Fibroblast of the aortic adventitia (primary cell): ENCODE results near the gene SORL1. TPM values are rescaled to one million over a fixed set of nuclear protein-coding genes. Genes with fewer than 3 reads are reported as not detected.

Experiments used
- DNase-seq: peaks from one replicate; pipeline ENCODE4 v3.0.0-alpha.2; 2010; ENCODE audit warnings: low read depth
- H3K4me3 ChIP-seq: 2 replicates; pipeline ENCODE4 v1.5.1; 2011; ENCODE audit warnings: low read depth, mild to moderate bottlenecking, control low read depth, low read length, moderate library complexity
- CTCF ChIP-seq: IDR thresholded peaks from 2 replicates; pipeline ENCODE4 v1.5.1; 2011; ENCODE audit warnings: mild to moderate bottlenecking, low read length, control low read depth, inconsistent platforms; ENCODE audit not compliant: insufficient read depth
- total RNA-seq: library from RNA; depleted of rRNA; stranded (reverse); fragments of >200 nt; gene quantifications from 2 replicates; pipeline ENCODE4 v1.2.3, GENCODE V29; 2012; ENCODE audit warnings: low replicate concordance

Gene SORL1
- total RNA-seq, 1 donor, result 1.2 TPM

GRCh38 chr11:121560236-121560635 is 108.1 kb downstream of the SORL1 start:
- no peak for DNase-seq
- H3K4me3 ChIP-seq, result no peak overlapping the region
- TF ChIP-seq CTCF, result no peak

- DNase-seq, result no peak
- TF ChIP-seq CTCF, result no peak
- H3K4me3 ChIP-seq, result no peak overlapping the region
Observed at GRCh38 chr11:121561240-121561639, 109.1 kb downstream of the SORL1 start.

- no peak for TF ChIP-seq CTCF
- H3K4me3 ChIP-seq, result no peak overlapping the region
- DNase-seq, result no peak
Observed at GRCh38 chr11:121561716-121562115, 109.6 kb downstream of the SORL1 start.

GRCh38 chr11:121563003-121563402 is 110.9 kb downstream of the SORL1 start:
- no peak for DNase-seq
- TF ChIP-seq CTCF, result no peak
- no peak overlapping the region for H3K4me3 ChIP-seq

- TF ChIP-seq CTCF, result no peak
- H3K4me3 ChIP-seq, result no peak overlapping the region
- no peak for DNase-seq
Observed at GRCh38 chr11:121563900-121564822, 112.0 kb downstream of the SORL1 start.

- H3K4me3 ChIP-seq, result no peak overlapping the region
- no peak for DNase-seq
- no peak for TF ChIP-seq CTCF
Observed at GRCh38 chr11:121564948-121565684, 113.0 kb downstream of the SORL1 start.
